GM19238 (cell line): ENCODE results near the gene INTS3.
A peak's percentile ranks its signal among the peaks of the same experiment; 100 is the strongest.

ENCODE experiments used
- DNase-seq: peaks from one replicate; pipeline ENCODE4 v3.0.0; 2011; ENCODE audit warnings: low spot score; ENCODE audit not compliant: insufficient read length

Gene INTS3

GRCh38 chr1:153727463-153728304 is at the start of gene INTS3:
TSS of gene INTS3 (plus strand) at chr1:153728050. CDS start at chr1:153728635, 585 bp downstream.
- peak; percentile 97 for DNase-seq

- DNase-seq = peak; percentile 35
Observed at GRCh38 chr1:153678519-153679336, 49.1 kb upstream of the INTS3 start, which contains the start of gene NPR1. TSS of gene NPR1 (plus strand) at chr1:153678688. CDS start at chr1:153679109, 421 bp downstream.

- DNase-seq = no peak
Observed at GRCh38 chr1:153679337-153680119, 48.3 kb upstream of the INTS3 start.

- DNase-seq = no peak
Observed at GRCh38 chr1:153680120-153680403, 47.8 kb upstream of the INTS3 start.

GRCh38 chr1:153682730-153683129 is 45.1 kb upstream of the INTS3 start:
- DNase-seq = no peak

GRCh38 chr1:153683854-153684253 is 44.0 kb upstream of the INTS3 start:
- no peak for DNase-seq

- no peak for DNase-seq
Observed at GRCh38 chr1:153684892-153685291, 43.0 kb upstream of the INTS3 start.

GRCh38 chr1:153685544-153686340 is 42.1 kb upstream of the INTS3 start:
- DNase-seq = no peak

GRCh38 chr1:153687346-153688125 is 40.3 kb upstream of the INTS3 start:
- no peak for DNase-seq

- no peak for DNase-seq
Observed at GRCh38 chr1:153688276-153688675, 39.6 kb upstream of the INTS3 start.

GRCh38 chr1:153688736-153689328 is 39.0 kb upstream of the INTS3 start:
- no peak for DNase-seq

GRCh38 chr1:153693466-153693865 is 34.4 kb upstream of the INTS3 start:
- DNase-seq = no peak

- no peak for DNase-seq
Observed at GRCh38 chr1:153696741-153697140, 31.1 kb upstream of the INTS3 start.

- DNase-seq = no peak
Observed at GRCh38 chr1:153697191-153698019, 30.4 kb upstream of the INTS3 start.

GRCh38 chr1:153698020-153698922 is 29.6 kb upstream of the INTS3 start:
- no peak for DNase-seq

- no peak for DNase-seq
Observed at GRCh38 chr1:153698923-153699714, 28.7 kb upstream of the INTS3 start.

- no peak for DNase-seq
Observed at GRCh38 chr1:153699768-153700167, 28.1 kb upstream of the INTS3 start.
